ENCODE data around the gene HSPA1L. TPM values are rescaled to one million over a fixed set of nuclear protein-coding genes. Genes with fewer than 3 reads are reported as not detected.

HSPA1L gene
- total RNA-seq, 1 experiment from 2014 or later = 1.2 TPM

- TF ChIP-seq, protein P1, sequence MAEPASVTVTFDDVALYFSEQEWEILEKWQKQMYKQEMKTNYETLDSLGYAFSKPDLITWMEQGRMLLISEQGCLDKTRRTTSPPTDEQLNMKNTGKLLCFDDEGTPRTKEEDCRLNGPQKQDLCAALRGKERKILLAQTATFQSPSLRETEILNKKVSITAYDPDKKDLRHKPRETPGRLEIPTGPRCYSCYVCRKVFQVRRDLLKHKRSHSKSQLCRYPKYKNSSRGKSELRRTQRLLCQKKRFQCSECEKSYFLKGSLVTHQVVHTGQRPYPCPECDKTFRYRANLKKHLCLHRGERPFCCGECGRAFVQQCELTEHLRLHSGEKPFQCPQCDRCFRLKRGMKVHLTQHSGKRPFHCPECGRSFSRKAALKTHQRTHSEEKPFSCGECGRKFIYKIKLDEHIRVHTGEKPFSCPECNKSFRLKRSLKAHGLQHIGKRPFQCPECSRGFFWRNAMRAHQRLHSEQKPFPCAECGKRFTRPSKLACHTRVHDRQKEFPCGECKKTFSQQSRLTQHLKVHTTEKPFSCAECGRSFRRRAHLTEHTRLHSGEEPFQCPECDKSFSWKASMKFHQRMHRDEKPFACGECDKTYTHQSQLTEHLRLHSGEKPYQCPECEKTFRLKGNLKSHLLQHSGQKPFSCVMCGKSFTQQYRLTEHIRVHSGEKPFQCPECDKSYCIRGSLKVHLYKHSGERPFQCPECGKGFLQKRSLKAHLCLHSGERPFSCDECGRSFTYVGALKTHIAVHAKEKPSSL (CRISPR knock-in tag; conservative IDR thresholded peaks at IDR 0.05) = no peak
- TF ChIP-seq, protein P2, sequence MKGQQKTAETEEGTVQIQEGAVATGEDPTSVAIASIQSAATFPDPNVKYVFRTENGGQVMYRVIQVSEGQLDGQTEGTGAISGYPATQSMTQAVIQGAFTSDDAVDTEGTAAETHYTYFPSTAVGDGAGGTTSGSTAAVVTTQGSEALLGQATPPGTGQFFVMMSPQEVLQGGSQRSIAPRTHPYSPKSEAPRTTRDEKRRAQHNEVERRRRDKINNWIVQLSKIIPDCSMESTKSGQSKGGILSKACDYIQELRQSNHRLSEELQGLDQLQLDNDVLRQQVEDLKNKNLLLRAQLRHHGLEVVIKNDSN (CRISPR knock-in tag; IDR thresholded peaks at IDR 0.05) = peak; percentile 98
- TF ChIP-seq MAX (CRISPR knock-in tag; IDR thresholded peaks at IDR 0.05) (peak; percentile 54; the same call in 1 of the 2 replicates), GABPB1 (CRISPR knock-in tag; IDR thresholded peaks at IDR 0.05) (peak; percentile 42; the same call in 1 of the 2 replicates), ZNF121 (CRISPR knock-in tag; IDR thresholded peaks at IDR 0.05) (peak; percentile 66; the same call in 1 of the 2 replicates), ZNF423 (CRISPR knock-in tag; IDR thresholded peaks at IDR 0.05) (no peak), ATF6 (CRISPR knock-in tag; IDR thresholded peaks at IDR 0.05) (no peak), ZNF416 (CRISPR knock-in tag; IDR thresholded peaks at IDR 0.05) (0 out of 2 replicates have a peak, but pooled peaks have one; percentile 21), MXD4 (CRISPR knock-in tag; IDR thresholded peaks at IDR 0.05; ENCODE audit: borderline replicate concordance) (no peak)
- TF ChIP-seq, protein P3, sequence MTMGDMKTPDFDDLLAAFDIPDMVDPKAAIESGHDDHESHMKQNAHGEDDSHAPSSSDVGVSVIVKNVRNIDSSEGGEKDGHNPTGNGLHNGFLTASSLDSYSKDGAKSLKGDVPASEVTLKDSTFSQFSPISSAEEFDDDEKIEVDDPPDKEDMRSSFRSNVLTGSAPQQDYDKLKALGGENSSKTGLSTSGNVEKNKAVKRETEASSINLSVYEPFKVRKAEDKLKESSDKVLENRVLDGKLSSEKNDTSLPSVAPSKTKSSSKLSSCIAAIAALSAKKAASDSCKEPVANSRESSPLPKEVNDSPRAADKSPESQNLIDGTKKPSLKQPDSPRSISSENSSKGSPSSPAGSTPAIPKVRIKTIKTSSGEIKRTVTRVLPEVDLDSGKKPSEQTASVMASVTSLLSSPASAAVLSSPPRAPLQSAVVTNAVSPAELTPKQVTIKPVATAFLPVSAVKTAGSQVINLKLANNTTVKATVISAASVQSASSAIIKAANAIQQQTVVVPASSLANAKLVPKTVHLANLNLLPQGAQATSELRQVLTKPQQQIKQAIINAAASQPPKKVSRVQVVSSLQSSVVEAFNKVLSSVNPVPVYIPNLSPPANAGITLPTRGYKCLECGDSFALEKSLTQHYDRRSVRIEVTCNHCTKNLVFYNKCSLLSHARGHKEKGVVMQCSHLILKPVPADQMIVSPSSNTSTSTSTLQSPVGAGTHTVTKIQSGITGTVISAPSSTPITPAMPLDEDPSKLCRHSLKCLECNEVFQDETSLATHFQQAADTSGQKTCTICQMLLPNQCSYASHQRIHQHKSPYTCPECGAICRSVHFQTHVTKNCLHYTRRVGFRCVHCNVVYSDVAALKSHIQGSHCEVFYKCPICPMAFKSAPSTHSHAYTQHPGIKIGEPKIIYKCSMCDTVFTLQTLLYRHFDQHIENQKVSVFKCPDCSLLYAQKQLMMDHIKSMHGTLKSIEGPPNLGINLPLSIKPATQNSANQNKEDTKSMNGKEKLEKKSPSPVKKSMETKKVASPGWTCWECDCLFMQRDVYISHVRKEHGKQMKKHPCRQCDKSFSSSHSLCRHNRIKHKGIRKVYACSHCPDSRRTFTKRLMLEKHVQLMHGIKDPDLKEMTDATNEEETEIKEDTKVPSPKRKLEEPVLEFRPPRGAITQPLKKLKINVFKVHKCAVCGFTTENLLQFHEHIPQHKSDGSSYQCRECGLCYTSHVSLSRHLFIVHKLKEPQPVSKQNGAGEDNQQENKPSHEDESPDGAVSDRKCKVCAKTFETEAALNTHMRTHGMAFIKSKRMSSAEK (CRISPR knock-in tag; IDR thresholded peaks at IDR 0.05; ENCODE audit: borderline replicate concordance) = no peak
- TF ChIP-seq, protein P4, sequence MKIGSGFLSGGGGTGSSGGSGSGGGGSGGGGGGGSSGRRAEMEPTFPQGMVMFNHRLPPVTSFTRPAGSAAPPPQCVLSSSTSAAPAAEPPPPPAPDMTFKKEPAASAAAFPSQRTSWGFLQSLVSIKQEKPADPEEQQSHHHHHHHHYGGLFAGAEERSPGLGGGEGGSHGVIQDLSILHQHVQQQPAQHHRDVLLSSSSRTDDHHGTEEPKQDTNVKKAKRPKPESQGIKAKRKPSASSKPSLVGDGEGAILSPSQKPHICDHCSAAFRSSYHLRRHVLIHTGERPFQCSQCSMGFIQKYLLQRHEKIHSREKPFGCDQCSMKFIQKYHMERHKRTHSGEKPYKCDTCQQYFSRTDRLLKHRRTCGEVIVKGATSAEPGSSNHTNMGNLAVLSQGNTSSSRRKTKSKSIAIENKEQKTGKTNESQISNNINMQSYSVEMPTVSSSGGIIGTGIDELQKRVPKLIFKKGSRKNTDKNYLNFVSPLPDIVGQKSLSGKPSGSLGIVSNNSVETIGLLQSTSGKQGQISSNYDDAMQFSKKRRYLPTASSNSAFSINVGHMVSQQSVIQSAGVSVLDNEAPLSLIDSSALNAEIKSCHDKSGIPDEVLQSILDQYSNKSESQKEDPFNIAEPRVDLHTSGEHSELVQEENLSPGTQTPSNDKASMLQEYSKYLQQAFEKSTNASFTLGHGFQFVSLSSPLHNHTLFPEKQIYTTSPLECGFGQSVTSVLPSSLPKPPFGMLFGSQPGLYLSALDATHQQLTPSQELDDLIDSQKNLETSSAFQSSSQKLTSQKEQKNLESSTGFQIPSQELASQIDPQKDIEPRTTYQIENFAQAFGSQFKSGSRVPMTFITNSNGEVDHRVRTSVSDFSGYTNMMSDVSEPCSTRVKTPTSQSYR (CRISPR knock-in tag; IDR thresholded peaks at IDR 0.05) = no peak
- TF ChIP-seq, protein P5, sequence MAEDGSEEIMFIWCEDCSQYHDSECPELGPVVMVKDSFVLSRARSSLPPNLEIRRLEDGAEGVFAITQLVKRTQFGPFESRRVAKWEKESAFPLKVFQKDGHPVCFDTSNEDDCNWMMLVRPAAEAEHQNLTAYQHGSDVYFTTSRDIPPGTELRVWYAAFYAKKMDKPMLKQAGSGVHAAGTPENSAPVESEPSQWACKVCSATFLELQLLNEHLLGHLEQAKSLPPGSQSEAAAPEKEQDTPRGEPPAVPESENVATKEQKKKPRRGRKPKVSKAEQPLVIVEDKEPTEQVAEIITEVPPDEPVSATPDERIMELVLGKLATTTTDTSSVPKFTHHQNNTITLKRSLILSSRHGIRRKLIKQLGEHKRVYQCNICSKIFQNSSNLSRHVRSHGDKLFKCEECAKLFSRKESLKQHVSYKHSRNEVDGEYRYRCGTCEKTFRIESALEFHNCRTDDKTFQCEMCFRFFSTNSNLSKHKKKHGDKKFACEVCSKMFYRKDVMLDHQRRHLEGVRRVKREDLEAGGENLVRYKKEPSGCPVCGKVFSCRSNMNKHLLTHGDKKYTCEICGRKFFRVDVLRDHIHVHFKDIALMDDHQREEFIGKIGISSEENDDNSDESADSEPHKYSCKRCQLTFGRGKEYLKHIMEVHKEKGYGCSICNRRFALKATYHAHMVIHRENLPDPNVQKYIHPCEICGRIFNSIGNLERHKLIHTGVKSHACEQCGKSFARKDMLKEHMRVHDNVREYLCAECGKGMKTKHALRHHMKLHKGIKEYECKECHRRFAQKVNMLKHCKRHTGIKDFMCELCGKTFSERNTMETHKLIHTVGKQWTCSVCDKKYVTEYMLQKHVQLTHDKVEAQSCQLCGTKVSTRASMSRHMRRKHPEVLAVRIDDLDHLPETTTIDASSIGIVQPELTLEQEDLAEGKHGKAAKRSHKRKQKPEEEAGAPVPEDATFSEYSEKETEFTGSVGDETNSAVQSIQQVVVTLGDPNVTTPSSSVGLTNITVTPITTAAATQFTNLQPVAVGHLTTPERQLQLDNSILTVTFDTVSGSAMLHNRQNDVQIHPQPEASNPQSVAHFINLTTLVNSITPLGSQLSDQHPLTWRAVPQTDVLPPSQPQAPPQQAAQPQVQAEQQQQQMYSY (CRISPR knock-in tag; IDR thresholded peaks at IDR 0.05) = peak; percentile 94
Measured at GRCh38 chr6:31862344-31863235, 47.5 kb upstream of the HSPA1L start, which contains the start of gene NEU1 (continued).
